Sigmoid colon (tissue), 4 donors: ENCODE measurements around the gene SETBP1.

Source experiments
- EP300 ChIP-seq, 4 donors: sonication (generic); formaldehyde crosslinking; IDR thresholded peaks; one replicate each; pipeline ENCODE4 v1.6.1; 2017; ENCODE audit warnings: antibody characterized with exemption in 4 of 4
- POLR2A ChIP-seq, 2 donors: fragments of 450-650 bp; IDR thresholded peaks; one replicate each; pipeline ENCODE4 v1.6.1; 2016; ENCODE audit warnings: antibody characterized with exemption in 2 of 2, mild to moderate bottlenecking in 2 of 2, moderate library complexity in 2 of 2
- POLR2AphosphoS5 ChIP-seq, 4 donors: sonication (generic); formaldehyde crosslinking; IDR thresholded peaks; one replicate each; pipeline ENCODE4 v1.6.1; 2017; ENCODE audit warnings: antibody characterized with exemption in 4 of 4
- TF ChIP-seq, protein P1 (sequence below), 4 experiments: fragments of 450-650 bp in 3 of 4; fragments of 200-600 bp in 1 of 4; IDR thresholded peaks; one replicate each; pipeline ENCODE4 v1.5.1; 2016 to 2019; ENCODE audit warnings: antibody characterized with exemption in 4 of 4, mild to moderate bottlenecking in 3 of 4, moderate library complexity in 2 of 4

DNA sequence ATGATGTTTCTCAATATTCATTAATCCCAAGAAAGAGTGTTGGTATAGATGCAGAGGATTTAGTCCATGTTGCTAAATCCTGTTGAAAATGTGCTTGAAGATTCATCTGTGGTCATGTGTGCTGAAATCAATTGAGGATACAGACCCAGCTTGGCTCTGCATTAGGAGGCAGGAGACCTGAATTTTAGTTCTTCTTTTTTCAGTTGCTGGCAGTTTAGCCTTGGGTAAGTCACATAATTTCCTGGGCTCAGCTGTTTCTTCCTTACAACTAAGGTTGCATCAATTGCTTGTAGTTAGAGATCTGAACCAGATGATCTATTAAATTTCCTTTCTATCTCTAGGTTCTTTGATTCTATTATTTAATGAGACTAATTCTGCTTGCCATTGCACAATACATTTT lies 54.4 kb downstream of the SETBP1 start:
- no peak for TF ChIP-seq POLR2A (IDR thresholded peaks at IDR 0.05)
- TF ChIP-seq, protein P1, sequence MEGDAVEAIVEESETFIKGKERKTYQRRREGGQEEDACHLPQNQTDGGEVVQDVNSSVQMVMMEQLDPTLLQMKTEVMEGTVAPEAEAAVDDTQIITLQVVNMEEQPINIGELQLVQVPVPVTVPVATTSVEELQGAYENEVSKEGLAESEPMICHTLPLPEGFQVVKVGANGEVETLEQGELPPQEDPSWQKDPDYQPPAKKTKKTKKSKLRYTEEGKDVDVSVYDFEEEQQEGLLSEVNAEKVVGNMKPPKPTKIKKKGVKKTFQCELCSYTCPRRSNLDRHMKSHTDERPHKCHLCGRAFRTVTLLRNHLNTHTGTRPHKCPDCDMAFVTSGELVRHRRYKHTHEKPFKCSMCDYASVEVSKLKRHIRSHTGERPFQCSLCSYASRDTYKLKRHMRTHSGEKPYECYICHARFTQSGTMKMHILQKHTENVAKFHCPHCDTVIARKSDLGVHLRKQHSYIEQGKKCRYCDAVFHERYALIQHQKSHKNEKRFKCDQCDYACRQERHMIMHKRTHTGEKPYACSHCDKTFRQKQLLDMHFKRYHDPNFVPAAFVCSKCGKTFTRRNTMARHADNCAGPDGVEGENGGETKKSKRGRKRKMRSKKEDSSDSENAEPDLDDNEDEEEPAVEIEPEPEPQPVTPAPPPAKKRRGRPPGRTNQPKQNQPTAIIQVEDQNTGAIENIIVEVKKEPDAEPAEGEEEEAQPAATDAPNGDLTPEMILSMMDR (IDR thresholded peaks at IDR 0.05) = no peak
- TF ChIP-seq EP300 (IDR thresholded peaks at IDR 0.05) = no peak
- TF ChIP-seq POLR2AphosphoS5 (IDR thresholded peaks at IDR 0.05) = no peak
